Nephron progenitor cell (in vitro differentiated cells): ENCODE data around the gene CD151.

ENCODE experiments used
- DNase-seq: peaks from one replicate; pipeline ENCODE4 v3.0.0; 2021
- H3K27ac Mint-ChIP-seq: 2 replicates; pipeline ENCODE4 v1.8.0; 2021; ENCODE audit warnings: mild to moderate bottlenecking, moderate library complexity, mixed read lengths
- H3K27me3 Mint-ChIP-seq: 2 replicates; pipeline ENCODE4 v1.8.0; 2021; ENCODE audit warnings: mild to moderate bottlenecking, low read depth, mixed read lengths; ENCODE audit not compliant: poor library complexity
- H3K36me3 Mint-ChIP-seq: 2 replicates; pipeline ENCODE4 v1.8.0; 2021; ENCODE audit warnings: low read depth, mixed read lengths
- H3K4me1 Mint-ChIP-seq: 2 replicates; pipeline ENCODE4 v1.8.0; 2021; ENCODE audit warnings: mixed read lengths
- H3K4me3 Mint-ChIP-seq: 2 replicates; pipeline ENCODE4 v1.8.0; 2021; ENCODE audit warnings: mild to moderate bottlenecking, moderate library complexity, mixed read lengths
- H3K9me3 Mint-ChIP-seq: 2 replicates; pipeline ENCODE4 v1.8.0; 2021; ENCODE audit warnings: mild to moderate bottlenecking, moderate library complexity, mixed read lengths
- TF ChIP-seq, protein P1 (sequence below): fragments of 200-600 bp; sonication (generic); IDR thresholded peaks from 2 replicates; pipeline ENCODE4 v1.5.0; 2021; ENCODE audit warnings: antibody characterized with exemption

Gene CD151

DNA sequence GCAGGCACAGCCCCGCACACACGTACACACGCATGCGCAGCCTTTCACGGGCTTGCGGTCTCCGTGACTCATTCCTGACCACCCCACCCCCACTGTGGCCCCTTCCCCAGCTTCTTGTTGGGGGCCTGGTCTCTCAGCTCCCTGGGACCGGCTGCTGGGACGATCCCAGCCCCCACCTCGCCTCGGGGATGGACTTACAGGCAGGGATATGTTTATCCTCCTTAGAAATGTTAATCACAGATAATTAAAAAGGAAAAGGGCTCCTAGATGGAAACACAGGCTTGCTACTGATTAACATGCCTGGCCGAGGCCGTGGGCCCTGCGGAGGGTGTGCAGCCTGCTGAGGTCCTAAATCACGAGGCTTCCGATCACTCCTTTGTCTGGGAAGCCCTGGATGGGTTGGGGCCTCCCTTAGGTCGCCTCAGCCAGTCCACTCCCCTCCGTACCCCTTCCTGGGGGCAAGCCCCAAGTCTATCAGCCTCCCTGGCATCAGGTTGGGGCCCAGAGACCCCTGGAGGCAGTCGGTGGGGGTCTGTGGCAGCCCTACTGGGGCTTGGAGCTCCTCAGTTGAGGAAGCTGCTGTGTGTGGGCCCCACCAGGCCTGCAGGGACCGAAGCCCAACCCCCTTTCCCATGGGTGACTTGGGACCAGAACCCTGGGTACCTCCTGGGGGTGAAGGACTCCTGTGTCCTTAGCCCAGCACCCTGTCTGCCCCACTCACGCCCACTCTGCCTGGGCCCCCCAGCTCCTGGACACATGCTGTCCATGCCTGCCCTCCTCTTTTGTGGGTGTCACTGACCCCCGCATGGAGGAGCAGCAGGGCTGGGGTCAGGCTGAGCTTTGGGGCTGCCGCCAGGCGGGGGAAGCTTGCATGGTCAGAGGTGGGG is 30.5 kb downstream of the CD151 start:
- peak overlapping the region; percentile 47 for H3K4me3 Mint-ChIP-seq
- TF ChIP-seq, protein P1, sequence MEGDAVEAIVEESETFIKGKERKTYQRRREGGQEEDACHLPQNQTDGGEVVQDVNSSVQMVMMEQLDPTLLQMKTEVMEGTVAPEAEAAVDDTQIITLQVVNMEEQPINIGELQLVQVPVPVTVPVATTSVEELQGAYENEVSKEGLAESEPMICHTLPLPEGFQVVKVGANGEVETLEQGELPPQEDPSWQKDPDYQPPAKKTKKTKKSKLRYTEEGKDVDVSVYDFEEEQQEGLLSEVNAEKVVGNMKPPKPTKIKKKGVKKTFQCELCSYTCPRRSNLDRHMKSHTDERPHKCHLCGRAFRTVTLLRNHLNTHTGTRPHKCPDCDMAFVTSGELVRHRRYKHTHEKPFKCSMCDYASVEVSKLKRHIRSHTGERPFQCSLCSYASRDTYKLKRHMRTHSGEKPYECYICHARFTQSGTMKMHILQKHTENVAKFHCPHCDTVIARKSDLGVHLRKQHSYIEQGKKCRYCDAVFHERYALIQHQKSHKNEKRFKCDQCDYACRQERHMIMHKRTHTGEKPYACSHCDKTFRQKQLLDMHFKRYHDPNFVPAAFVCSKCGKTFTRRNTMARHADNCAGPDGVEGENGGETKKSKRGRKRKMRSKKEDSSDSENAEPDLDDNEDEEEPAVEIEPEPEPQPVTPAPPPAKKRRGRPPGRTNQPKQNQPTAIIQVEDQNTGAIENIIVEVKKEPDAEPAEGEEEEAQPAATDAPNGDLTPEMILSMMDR = no peak
- no peak overlapping the region for H3K27ac Mint-ChIP-seq
- H3K9me3 Mint-ChIP-seq = no peaks in the 10 kb centered on the region
- H3K27me3 Mint-ChIP-seq = no peaks in the 10 kb centered on the region
- H3K36me3 Mint-ChIP-seq = no peaks in the 10 kb centered on the region
- peaks cover 36% of the 10 kb centered on the region for H3K4me1 Mint-ChIP-seq
- no peak for DNase-seq

DNA sequence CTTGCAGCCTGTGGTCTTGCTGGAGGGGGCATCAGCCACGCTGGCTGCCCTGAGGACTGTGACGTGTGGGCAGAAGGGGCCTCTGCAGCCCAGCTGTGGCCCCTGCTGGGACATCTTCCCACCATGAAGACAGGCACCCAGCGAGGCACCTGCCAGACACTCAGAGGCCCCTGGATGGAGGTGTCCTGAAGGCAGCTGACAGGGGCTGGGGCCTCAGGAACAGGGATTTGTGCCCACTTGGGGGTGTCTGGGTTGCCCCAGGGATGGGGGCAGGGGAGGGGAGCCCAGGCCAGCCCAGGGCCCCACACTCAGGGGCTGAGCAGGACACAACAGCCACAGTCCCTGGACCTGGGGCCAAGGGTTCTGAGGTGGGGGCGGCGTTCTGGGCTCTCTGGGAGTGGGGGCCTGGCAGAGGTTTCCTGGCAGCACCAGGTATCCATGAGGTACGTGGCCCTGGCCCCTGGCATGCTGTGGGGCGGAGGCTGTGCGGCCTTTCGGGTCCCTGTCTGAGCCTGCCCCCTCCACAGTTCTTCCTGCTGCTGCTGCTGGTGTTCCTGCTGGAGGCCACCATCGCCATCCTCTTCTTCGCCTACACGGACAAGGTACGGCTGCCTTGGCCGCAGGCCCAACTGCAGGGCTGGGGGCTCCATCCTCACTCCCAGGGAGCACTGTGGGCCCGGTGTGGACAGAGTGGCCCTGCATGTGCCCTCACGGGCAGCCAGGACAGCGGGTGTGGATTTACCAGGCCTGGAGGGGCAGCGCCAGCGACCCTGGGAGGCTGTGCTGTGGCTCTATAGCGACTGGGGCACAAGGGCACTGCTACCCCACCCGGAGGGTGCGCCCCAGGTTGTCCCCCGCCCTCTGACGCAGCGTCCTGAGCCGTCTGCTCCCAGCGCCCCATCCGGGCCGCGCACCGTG is 31.4 kb downstream of the CD151 start:
- no peak overlapping the region for H3K4me3 Mint-ChIP-seq
- peaks cover 32% of the 10 kb centered on the region for H3K4me1 Mint-ChIP-seq
- no peak for DNase-seq
- H3K27ac Mint-ChIP-seq = no peak overlapping the region
- TF ChIP-seq, protein P1 = no peak
- H3K9me3 Mint-ChIP-seq = no peaks in the 10 kb centered on the region
- no peaks in the 10 kb centered on the region for H3K27me3 Mint-ChIP-seq
- H3K36me3 Mint-ChIP-seq = no peaks in the 10 kb centered on the region

DNA sequence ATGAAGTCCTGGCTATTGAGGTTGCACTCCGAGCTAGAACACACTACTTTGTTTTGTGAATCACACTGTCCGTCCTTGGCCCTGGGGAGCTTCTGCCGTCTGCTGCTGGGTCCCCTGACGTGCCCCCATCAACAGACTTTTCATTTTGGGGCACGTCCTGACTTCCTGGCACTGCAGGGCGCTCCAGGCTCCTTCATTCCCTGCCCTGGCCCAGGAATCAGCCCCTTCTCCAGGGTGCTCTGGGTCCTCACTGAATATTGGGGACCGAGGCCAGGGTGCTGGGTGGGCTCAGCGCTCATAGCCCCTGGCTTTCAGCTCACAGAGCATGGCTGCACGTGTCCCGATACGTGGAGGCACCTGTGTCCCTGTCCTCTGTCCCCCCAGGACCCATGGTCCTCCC is 32.1 kb downstream of the CD151 start:
- no peaks in the 10 kb centered on the region for H3K36me3 Mint-ChIP-seq
- no peak overlapping the region for H3K4me3 Mint-ChIP-seq

DNA sequence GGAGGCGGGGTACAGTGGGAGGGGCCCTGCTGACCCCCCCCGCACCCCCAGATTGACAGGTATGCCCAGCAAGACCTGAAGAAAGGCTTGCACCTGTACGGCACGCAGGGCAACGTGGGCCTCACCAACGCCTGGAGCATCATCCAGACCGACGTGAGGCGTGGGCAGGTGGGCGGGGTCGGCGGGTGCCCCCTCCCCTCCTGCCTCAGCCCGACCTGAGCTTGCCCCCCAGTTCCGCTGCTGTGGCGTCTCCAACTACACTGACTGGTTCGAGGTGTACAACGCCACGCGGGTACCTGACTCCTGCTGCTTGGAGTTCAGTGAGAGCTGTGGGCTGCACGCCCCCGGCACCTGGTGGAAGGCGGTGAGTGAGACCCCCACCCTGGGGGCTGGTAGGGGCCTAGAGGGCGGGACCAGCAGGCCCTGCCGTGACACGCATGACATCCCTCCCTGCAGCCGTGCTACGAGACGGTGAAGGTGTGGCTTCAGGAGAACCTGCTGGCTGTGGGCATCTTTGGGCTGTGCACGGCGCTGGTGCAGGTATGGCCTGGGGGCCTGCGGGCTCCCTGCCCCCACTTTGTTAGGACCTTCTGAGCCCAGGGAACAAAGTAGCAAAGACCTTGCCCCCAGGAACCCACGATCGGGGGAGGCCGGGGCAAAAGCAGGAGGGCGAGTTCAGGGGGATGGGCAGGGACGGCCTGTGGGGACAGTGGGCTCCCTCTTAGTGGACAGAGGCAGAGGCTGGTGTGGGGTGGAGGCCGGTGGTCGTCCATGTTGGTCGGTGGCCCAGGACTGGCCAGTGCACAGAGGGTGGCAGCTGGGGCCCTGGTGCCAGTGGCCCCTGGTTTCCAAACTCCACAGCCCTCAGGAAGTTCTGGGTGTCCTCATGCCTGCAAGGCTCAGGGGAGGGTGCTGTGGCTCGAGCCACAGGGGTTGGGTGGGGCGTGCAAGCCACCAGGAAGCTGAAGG is 33.0 kb downstream of the CD151 start:
- no peak overlapping the region for H3K4me3 Mint-ChIP-seq
- H3K27me3 Mint-ChIP-seq = no peaks in the 10 kb centered on the region
- H3K36me3 Mint-ChIP-seq = no peaks in the 10 kb centered on the region
- no peak for DNase-seq
- TF ChIP-seq, protein P1 = no peak
- H3K27ac Mint-ChIP-seq = no peak overlapping the region
- no peaks in the 10 kb centered on the region for H3K9me3 Mint-ChIP-seq
- H3K4me1 Mint-ChIP-seq = peaks cover 30% of the 10 kb centered on the region

More for the DNA sequence above, 32.1 kb downstream of the CD151 start:
- peak overlapping the region; percentile 77 for H3K27ac Mint-ChIP-seq
- no peak for DNase-seq
- no peaks in the 10 kb centered on the region for H3K9me3 Mint-ChIP-seq
- TF ChIP-seq, protein P1 = no peak
- no peaks in the 10 kb centered on the region for H3K27me3 Mint-ChIP-seq
- peaks cover 28% of the 10 kb centered on the region for H3K4me1 Mint-ChIP-seq

DNA sequence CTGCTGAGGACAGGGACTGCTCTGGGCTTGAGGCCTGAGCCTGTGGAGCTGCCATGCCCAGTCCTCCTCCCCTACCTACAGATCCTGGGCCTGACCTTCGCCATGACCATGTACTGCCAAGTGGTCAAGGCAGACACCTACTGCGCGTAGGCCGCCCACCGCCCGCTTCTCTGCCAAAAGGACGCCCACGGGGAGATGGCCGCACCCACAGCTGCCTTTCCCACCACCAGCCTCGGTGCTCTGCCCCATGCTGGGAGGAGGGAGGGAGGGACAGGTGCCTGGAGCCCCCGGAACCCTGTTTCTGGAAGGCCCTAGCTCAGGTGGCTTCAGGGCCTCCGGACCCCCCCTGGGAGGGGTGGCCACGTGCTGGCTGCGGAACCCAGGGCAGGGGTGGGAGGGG is 33.7 kb downstream of the CD151 start:
- Mint-ChIP-seq H3K27ac (no peak overlapping the region), H3K4me3 (no peak overlapping the region), H3K27me3 (no peaks in the 10 kb centered on the region), H3K36me3 (no peaks in the 10 kb centered on the region), H3K9me3 (no peaks in the 10 kb centered on the region), H3K4me1 (peaks cover 30% of the 10 kb centered on the region)
- no peak for DNase-seq
- TF ChIP-seq, protein P1 = no peak
